WTC11 (cell line): ENCODE data around the gene CLDN19. TPM values are rescaled to one million over a fixed set of nuclear protein-coding genes. Genes with fewer than 3 reads are reported as not detected.

ENCODE experiments used
- ATAC-seq: fragments of 200-7000 bp; cut with Tn5 transposase; 2 replicates; pipeline ENCODE4 v1.10.0; 2021; ENCODE audit warnings: mild to moderate bottlenecking, moderate library complexity
- CTCF ChIA-PET: fragments of 300-600 bp; sonication (Branson Sonifier 250); formaldehyde crosslinking; loops from one replicate; lab custom pipeline; 2021; ENCODE audit warnings: antibody characterized with exemption; lab: Charles Lee
- POLR2A ChIA-PET: fragments of 350-600 bp; sonication (Branson Sonifier 250); formaldehyde crosslinking; loops from one replicate; lab custom pipeline; 2021; ENCODE audit warnings: antibody characterized with exemption; lab: Charles Lee
- DNase-seq: peaks from one replicate; pipeline ENCODE4 v3.0.0; 2021; ENCODE audit warnings: low spot score
- H3K27ac Mint-ChIP-seq: 2 replicates; pipeline ENCODE4 v1.8.0; 2021; ENCODE audit warnings: mixed read lengths
- H3K27me3 Mint-ChIP-seq: 2 replicates; pipeline ENCODE4 v1.8.0; 2021; ENCODE audit warnings: low read depth, mild to moderate bottlenecking, moderate library complexity, mixed read lengths
- H3K36me3 Mint-ChIP-seq: 2 replicates; pipeline ENCODE4 v1.8.0; 2021; ENCODE audit warnings: mixed read lengths
- H3K4me1 Mint-ChIP-seq: 2 replicates; pipeline ENCODE4 v1.8.0; 2022; ENCODE audit warnings: mixed read lengths
- H3K4me3 Mint-ChIP-seq: 2 replicates; pipeline ENCODE4 v1.8.0; 2021; ENCODE audit warnings: mild to moderate bottlenecking, moderate library complexity, mixed read lengths
- H3K9me3 Mint-ChIP-seq: 2 replicates; pipeline ENCODE4 v1.8.0; 2021; ENCODE audit warnings: mixed read lengths
- AFF4 ChIP-seq: sonication (generic); formaldehyde crosslinking; IDR thresholded peaks from 2 replicates; pipeline ENCODE4 v1.8.1; 2023; ENCODE audit warnings: mild to moderate bottlenecking, missing genetic modification reagents, borderline replicate concordance
- ATF1 ChIP-seq: sonication (generic); formaldehyde crosslinking; IDR thresholded peaks from 2 replicates; pipeline ENCODE4 v1.8.1; 2023; ENCODE audit warnings: mild to moderate bottlenecking, moderate library complexity, missing genetic modification reagents
- ATF3 ChIP-seq: sonication (generic); formaldehyde crosslinking; conservative IDR thresholded peaks from 2 replicates; pipeline ENCODE4 v1.8.1; 2022; ENCODE audit warnings: mild to moderate bottlenecking, missing genetic modification reagents
- CDX4 ChIP-seq: fragments of 250-450 bp; sonication (Bioruptor Pico); IDR thresholded peaks from 2 replicates; pipeline ENCODE4 v1.9.0; 2021; ENCODE audit warnings: moderate library complexity, mild to moderate bottlenecking, inconsistent platforms, borderline replicate concordance
- E2F4 ChIP-seq: sonication (generic); formaldehyde crosslinking; IDR thresholded peaks from 2 replicates; pipeline ENCODE4 v1.8.1; 2022; ENCODE audit warnings: low read depth, mild to moderate bottlenecking, moderate library complexity, missing genetic modification reagents, borderline replicate concordance
- ERG ChIP-seq: fragments of 250-450 bp; sonication (Bioruptor Pico); IDR thresholded peaks from 2 replicates; pipeline ENCODE4 v1.8.0; 2021; ENCODE audit warnings: mild to moderate bottlenecking
- FOXP1 ChIP-seq: sonication (generic); formaldehyde crosslinking; IDR thresholded peaks from 2 replicates; pipeline ENCODE4 v1.8.0; 2022; ENCODE audit warnings: missing genetic modification reagents, mild to moderate bottlenecking, moderate library complexity, borderline replicate concordance
- GABPB1 ChIP-seq: sonication (generic); formaldehyde crosslinking; IDR thresholded peaks from 2 replicates; pipeline ENCODE4 v1.8.1; 2023; ENCODE audit warnings: mild to moderate bottlenecking, missing genetic modification reagents
- GRHL2 ChIP-seq: fragments of 250-450 bp; sonication (Bioruptor Pico); IDR thresholded peaks from 2 replicates; pipeline ENCODE4 v1.8.0; 2022; ENCODE audit warnings: mild to moderate bottlenecking, moderate library complexity; ENCODE audit not compliant: insufficient replicate concordance, severe bottlenecking
- MXD4 ChIP-seq: fragments of 250-450 bp; sonication (Bioruptor Pico); IDR thresholded peaks from 2 replicates; pipeline ENCODE4 v1.8.0; 2021; ENCODE audit warnings: mild to moderate bottlenecking, moderate library complexity, borderline replicate concordance
- NFE2L1 ChIP-seq: sonication (generic); formaldehyde crosslinking; IDR thresholded peaks from 2 replicates; pipeline ENCODE4 v1.8.1; 2023; ENCODE audit warnings: missing genetic modification reagents
- NFYB ChIP-seq: sonication (generic); formaldehyde crosslinking; conservative IDR thresholded peaks from 2 replicates; pipeline ENCODE4 v1.8.0; 2022; ENCODE audit warnings: low read depth, missing genetic modification reagents
- NR1H2 ChIP-seq: sonication (generic); formaldehyde crosslinking; IDR thresholded peaks from 2 replicates; pipeline ENCODE4 v1.9.0; 2021; ENCODE audit warnings: mild to moderate bottlenecking, moderate library complexity, missing genetic modification reagents
- RORB ChIP-seq: fragments of 250-450 bp; sonication (Bioruptor Pico); IDR thresholded peaks from 2 replicates; pipeline ENCODE4 v1.9.0; 2021; ENCODE audit warnings: mild to moderate bottlenecking
- SMAD3 ChIP-seq: sonication (generic); formaldehyde crosslinking; IDR thresholded peaks from 2 replicates; pipeline ENCODE4 v1.8.0; 2022; ENCODE audit warnings: missing genetic modification reagents, mild to moderate bottlenecking, borderline replicate concordance
- SP1 ChIP-seq: sonication (generic); formaldehyde crosslinking; conservative IDR thresholded peaks from 2 replicates; pipeline ENCODE4 v1.8.1; 2022; ENCODE audit warnings: missing genetic modification reagents
- TEAD1 ChIP-seq: sonication (generic); formaldehyde crosslinking; IDR thresholded peaks from 2 replicates; pipeline ENCODE4 v1.8.0; 2022; ENCODE audit warnings: mild to moderate bottlenecking, missing genetic modification reagents
- TEAD4 ChIP-seq: sonication (generic); formaldehyde crosslinking; IDR thresholded peaks from 2 replicates; pipeline ENCODE4 v1.8.0; 2022; ENCODE audit warnings: mild to moderate bottlenecking, missing genetic modification reagents
- ZBTB21 ChIP-seq: sonication (generic); formaldehyde crosslinking; IDR thresholded peaks from 2 replicates; pipeline ENCODE4 v1.8.1; 2023; ENCODE audit warnings: mild to moderate bottlenecking, missing genetic modification reagents, borderline replicate concordance
- ZBTB43 ChIP-seq: sonication (generic); formaldehyde crosslinking; IDR thresholded peaks from 2 replicates; pipeline ENCODE4 v1.8.1; 2023; ENCODE audit warnings: mild to moderate bottlenecking, missing genetic modification reagents
- ZNF121 ChIP-seq: sonication (generic); formaldehyde crosslinking; IDR thresholded peaks from 2 replicates; pipeline ENCODE4 v1.8.0; 2023; ENCODE audit warnings: missing genetic modification reagents
- ZNF219 ChIP-seq: sonication (generic); formaldehyde crosslinking; IDR thresholded peaks from 2 replicates; pipeline ENCODE4 v1.8.0; 2023; ENCODE audit warnings: missing genetic modification reagents, mild to moderate bottlenecking, borderline replicate concordance
- ZNF263 ChIP-seq: sonication (generic); formaldehyde crosslinking; IDR thresholded peaks from 2 replicates; pipeline ENCODE4 v1.8.1; 2022; ENCODE audit warnings: low read depth, mild to moderate bottlenecking, moderate library complexity, missing genetic modification reagents
- ZNF671 ChIP-seq: fragments of 250-450 bp; sonication (Bioruptor Pico); IDR thresholded peaks from 2 replicates; pipeline ENCODE4 v1.8.0; 2021; ENCODE audit warnings: mild to moderate bottlenecking
- total RNA-seq: library from RNA; stranded (reverse); gene quantifications from 3 replicates; pipeline ENCODE4 v1.2.3, GENCODE V29; 2021

CLDN19 gene
- total RNA-seq, 1 experiment from 2014 or later = 8.1 TPM

GRCh38 chr1:42762269-42762668 lies 22.2 kb upstream of the CLDN19 start:
- no peaks in the 10 kb centered on the region; the same call in 1 of the 2 replicates for H3K4me1 Mint-ChIP-seq
- no peaks in the 10 kb centered on the region for H3K9me3 Mint-ChIP-seq
- peaks cover 23% of the 10 kb centered on the region for H3K36me3 Mint-ChIP-seq
- ATAC-seq (no peak), DNase-seq (no peak)
- POLR2A ChIA-PET = no interaction called here
- H3K27ac Mint-ChIP-seq = no peak overlapping the region
- H3K4me3 Mint-ChIP-seq = no peak overlapping the region
- no peaks in the 10 kb centered on the region for H3K27me3 Mint-ChIP-seq
- CTCF ChIA-PET = no interaction called here
- TF ChIP-seq SP1 (CRISPR knock-in tag) (no peak), TEAD4 (CRISPR knock-in tag) (no peak), ZNF263 (CRISPR knock-in tag) (no peak), ATF1 (CRISPR knock-in tag) (no peak), AFF4 (no peak), SMAD3 (CRISPR knock-in tag) (no peak), NFYB (CRISPR knock-in tag) (no peak), ZNF671 (CRISPR knock-in tag) (no peak)
- TF ChIP-seq, all 79 proteins: peak for 0

- TF ChIP-seq SP1 (CRISPR knock-in tag) (no peak), ZNF121 (CRISPR knock-in tag) (peak; percentile 79; the same call in 1 of the 2 replicates), TEAD1 (no peak), ERG (CRISPR knock-in tag) (no peak), CDX4 (CRISPR knock-in tag) (no peak), NFE2L1 (CRISPR knock-in tag) (no peak), MXD4 (CRISPR knock-in tag) (no peak)
- TF ChIP-seq, all 79 proteins: peak for 1
- Mint-ChIP-seq H3K27me3 (no peaks in the 10 kb centered on the region), H3K4me3 (no peak overlapping the region), H3K4me1 (peaks cover 2% of the 10 kb centered on the region), H3K27ac (no peak overlapping the region), H3K36me3 (peaks cover 29% of the 10 kb centered on the region), H3K9me3 (no peaks in the 10 kb centered on the region)
- CTCF ChIA-PET = no interaction called here
- no peak for ATAC-seq
- POLR2A ChIA-PET = no interaction called here
- no peak for DNase-seq
Observed at GRCh38 chr1:42761567-42761966, 21.5 kb upstream of the CLDN19 start.

- DNase-seq (peak; percentile 63), ATAC-seq (peak; percentile 95)
- no peak overlapping the region for H3K4me3 Mint-ChIP-seq
- no peak overlapping the region for H3K27ac Mint-ChIP-seq
- H3K4me1 Mint-ChIP-seq = peaks cover 2% of the 10 kb centered on the region
- no peaks in the 10 kb centered on the region for H3K9me3 Mint-ChIP-seq
- ChIA-PET CTCF (interaction anchor here (0.9 to 1.9 kb wide), 6 partner anchors 8 to 315 kb away, joined by 3 to 11 read pairs (median 5); partner anchors contain the start of genes C1orf50, CLDN19 and P3H1), POLR2A (no interaction called here)
- H3K36me3 Mint-ChIP-seq = peaks cover 53% of the 10 kb centered on the region
- no peaks in the 10 kb centered on the region for H3K27me3 Mint-ChIP-seq
- no peak for TF ChIP-seq FOXP1
- no peak for TF ChIP-seq GABPB1 (CRISPR knock-in tag)
- no peak for TF ChIP-seq GRHL2
- no peak for TF ChIP-seq RORB (CRISPR knock-in tag)
- no peak for TF ChIP-seq ZNF219 (CRISPR knock-in tag)
- no peak for TF ChIP-seq ATF3
- no peak for TF ChIP-seq NR1H2 (CRISPR knock-in tag)
- TF ChIP-seq E2F4 (CRISPR knock-in tag) = no peak
- TF ChIP-seq SP1 (CRISPR knock-in tag) = no peak
- no peak for TF ChIP-seq ZBTB21 (CRISPR knock-in tag)
- no peak for TF ChIP-seq ZBTB43 (CRISPR knock-in tag)
Observed at GRCh38 chr1:42759114-42759513, 19.1 kb upstream of the CLDN19 start.
